ENCODE measurements around the gene SRBD1.

- TF ChIP-seq EZH2 (IDR thresholded peaks at IDR 0.05; ENCODE audit: low read depth, unreplicated experiment) (no peak), CTCF (conservative IDR thresholded peaks at IDR 0.05; ENCODE audit: low read depth in 2 of 2) (no peak), EZH2phosphoT487 (IDR thresholded peaks at IDR 0.05; ENCODE audit: unreplicated experiment) (no peak), REST (IDR thresholded peaks at IDR 0.05; ENCODE audit: unreplicated experiment) (no peak), POLR2AphosphoS5 (IDR thresholded peaks at IDR 0.05; ENCODE audit: low read depth) (no peak), NANOG (IDR thresholded peaks at IDR 0.05; ENCODE audit: borderline replicate concordance) (no peak), ZNF331 (CRISPR knock-in tag; IDR thresholded peaks at IDR 0.05; ENCODE audit: low read depth) (no peak), ETS1 (IDR thresholded peaks at IDR 0.05) (no peak), JUNB (IDR thresholded peaks at IDR 0.05; ENCODE audit: unreplicated experiment) (no peak), STAT1 (IDR thresholded peaks at IDR 0.05; ENCODE audit: unreplicated experiment) (no peak), CREB1 (CRISPR knock-in tag; IDR thresholded peaks at IDR 0.05; ENCODE audit: low read depth) (no peak), ZNF114 (CRISPR knock-in tag; IDR thresholded peaks at IDR 0.05) (no peak), ZNF462 (CRISPR knock-in tag; IDR thresholded peaks at IDR 0.05) (no peak)
These were observed 100.2 kb downstream of the SRBD1 start for GRCh38 chr2:45510701-45511420.
